Neural progenitor cell (in vitro differentiated cells): ENCODE results near the gene DNAJA4. TPM values are rescaled to one million over a fixed set of nuclear protein-coding genes. Genes with fewer than 3 reads are reported as not detected.
A peak's percentile ranks its signal among the peaks of the same experiment; 100 is the strongest.

Experiments
- DNase-seq: peaks from one replicate; pipeline ENCODE4 v3.0.0-alpha.2; 2016; ENCODE audit warnings: low spot score
- H2AFZ ChIP-seq: fragments of 200-600 bp; sonication (generic); replicated peaks from 2 replicates; pipeline ENCODE4 v1.6.1; 2016; ENCODE audit warnings: antibody characterized with exemption
- H3F3A ChIP-seq: fragments of 200-600 bp; sonication (generic); 2 replicates; pipeline ENCODE4 v1.6.1; 2016; ENCODE audit warnings: antibody characterized with exemption, low read depth
- H3K27ac ChIP-seq: fragments of 200-600 bp; sonication (generic); 2 replicates; pipeline ENCODE4 v1.5.1; 2016; ENCODE audit warnings: mild to moderate bottlenecking
- H3K27me3 ChIP-seq: fragments of 200-600 bp; sonication (generic); 2 replicates; pipeline ENCODE4 v1.6.1; 2016; ENCODE audit warnings: mild to moderate bottlenecking, moderate library complexity
- H3K36me3 ChIP-seq: fragments of 200-600 bp; sonication (generic); 2 replicates; pipeline ENCODE4 v1.5.1; 2016
- H3K4me1 ChIP-seq: fragments of 200-600 bp; sonication (generic); 2 replicates; pipeline ENCODE4 v1.6.1; 2016; ENCODE audit warnings: mixed run types
- H3K4me2 ChIP-seq: fragments of 200-600 bp; sonication (generic); 2 replicates; pipeline ENCODE4 v1.6.1; 2016
- H3K4me3 ChIP-seq: fragments of 200-600 bp; sonication (generic); 2 replicates; pipeline ENCODE4 v1.5.1; 2016
- H3K79me2 ChIP-seq: fragments of 200-600 bp; sonication (generic); 2 replicates; pipeline ENCODE4 v1.6.1; 2016; ENCODE audit warnings: low read depth
- H3K9ac ChIP-seq: fragments of 200-600 bp; sonication (generic); 2 replicates; pipeline ENCODE4 v1.6.1; 2016
- H3K9me3 ChIP-seq: fragments of 200-600 bp; sonication (generic); 2 replicates; pipeline ENCODE4 v1.5.1; 2016; ENCODE audit warnings: low read depth
- H4K20me1 ChIP-seq: fragments of 200-600 bp; sonication (generic); 2 replicates; pipeline ENCODE4 v1.6.1; 2016; ENCODE audit warnings: low read depth
- H3K27ac Mint-ChIP-seq: 3 replicates; pipeline ENCODE4 v1.8.0; 2021; ENCODE audit warnings: mixed read lengths
- H3K27me3 Mint-ChIP-seq: 2 replicates; pipeline ENCODE4 v1.8.0; 2022; ENCODE audit warnings: low read depth, mild to moderate bottlenecking, inconsistent platforms, moderate library complexity, mixed read lengths; ENCODE audit not compliant: insufficient read depth
- H3K36me3 Mint-ChIP-seq: 3 replicates; pipeline ENCODE4 v1.8.0; 2021; ENCODE audit warnings: mixed read lengths
- H3K4me1 Mint-ChIP-seq: 3 replicates; pipeline ENCODE4 v1.8.0; 2021; ENCODE audit warnings: mixed read lengths
- H3K4me3 Mint-ChIP-seq: 3 replicates; pipeline ENCODE4 v1.8.0; 2021; ENCODE audit warnings: mild to moderate bottlenecking, moderate library complexity, mixed read lengths
- H3K9me3 Mint-ChIP-seq: 3 replicates; pipeline ENCODE4 v1.8.0; 2020; ENCODE audit warnings: mixed read lengths
- EZH2 ChIP-seq: fragments of 200-600 bp; sonication (generic); IDR thresholded peaks from 2 replicates; pipeline ENCODE4 v1.6.1; 2017; ENCODE audit warnings: antibody characterized with exemption, mild to moderate bottlenecking, moderate library complexity
- EZH2phosphoT487 ChIP-seq: fragments of 200-600 bp; sonication (generic); IDR thresholded peaks from 2 replicates; pipeline ENCODE4 v1.6.1; 2017; ENCODE audit warnings: antibody characterized with exemption
- total RNA-seq: library from RNA; depleted of rRNA; stranded (reverse); fragments of >200 nt; gene quantifications from 2 replicates; pipeline ENCODE4 v1.2.3, GENCODE V29; 2015; ENCODE audit warnings: low replicate concordance
- TF ChIP-seq, protein P1 (sequence below): fragments of 200-600 bp; sonication (generic); IDR thresholded peaks from 2 replicates; pipeline ENCODE4 v1.5.1; 2017; ENCODE audit warnings: antibody characterized with exemption, mild to moderate bottlenecking

The DNAJA4 gene
- total RNA-seq, 1 donor from 2014 or later: not detected

- Mint-ChIP-seq H3K9me3 (no peaks in the 10 kb centered on the region), H3K27me3 (peaks cover 10% of the 10 kb centered on the region), H3K36me3 (no peaks in the 10 kb centered on the region), H3K4me1 (peaks cover 60% of the 10 kb centered on the region), H3K27ac (peak overlapping the region; percentile 72), H3K4me3 (no peak overlapping the region)
- Histone ChIP-seq H2AFZ (peak overlapping the region; percentile 79), H4K20me1 (no peaks in the 10 kb centered on the region), H3F3A (peaks cover 34% of the 10 kb centered on the region), H3K9ac (no peak overlapping the region), H3K36me3 (no peaks in the 10 kb centered on the region), H3K4me3 (no peak overlapping the region), H3K4me1 (peaks cover 48% of the 10 kb centered on the region), H3K4me2 (no peak overlapping the region), H3K9me3 (no peaks in the 10 kb centered on the region), H3K27ac (peak overlapping the region; percentile 25), H3K79me2 (no peaks in the 10 kb centered on the region), H3K27me3 (no peaks in the 10 kb centered on the region)
- TF ChIP-seq EZH2: no peak
- no peak for TF ChIP-seq EZH2phosphoT487
- TF ChIP-seq, protein P1, sequence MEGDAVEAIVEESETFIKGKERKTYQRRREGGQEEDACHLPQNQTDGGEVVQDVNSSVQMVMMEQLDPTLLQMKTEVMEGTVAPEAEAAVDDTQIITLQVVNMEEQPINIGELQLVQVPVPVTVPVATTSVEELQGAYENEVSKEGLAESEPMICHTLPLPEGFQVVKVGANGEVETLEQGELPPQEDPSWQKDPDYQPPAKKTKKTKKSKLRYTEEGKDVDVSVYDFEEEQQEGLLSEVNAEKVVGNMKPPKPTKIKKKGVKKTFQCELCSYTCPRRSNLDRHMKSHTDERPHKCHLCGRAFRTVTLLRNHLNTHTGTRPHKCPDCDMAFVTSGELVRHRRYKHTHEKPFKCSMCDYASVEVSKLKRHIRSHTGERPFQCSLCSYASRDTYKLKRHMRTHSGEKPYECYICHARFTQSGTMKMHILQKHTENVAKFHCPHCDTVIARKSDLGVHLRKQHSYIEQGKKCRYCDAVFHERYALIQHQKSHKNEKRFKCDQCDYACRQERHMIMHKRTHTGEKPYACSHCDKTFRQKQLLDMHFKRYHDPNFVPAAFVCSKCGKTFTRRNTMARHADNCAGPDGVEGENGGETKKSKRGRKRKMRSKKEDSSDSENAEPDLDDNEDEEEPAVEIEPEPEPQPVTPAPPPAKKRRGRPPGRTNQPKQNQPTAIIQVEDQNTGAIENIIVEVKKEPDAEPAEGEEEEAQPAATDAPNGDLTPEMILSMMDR: no peak
- DNase-seq: no peak
Measured at GRCh38 chr15:78324144-78324543, 59.8 kb downstream of the DNAJA4 start.

DNA sequence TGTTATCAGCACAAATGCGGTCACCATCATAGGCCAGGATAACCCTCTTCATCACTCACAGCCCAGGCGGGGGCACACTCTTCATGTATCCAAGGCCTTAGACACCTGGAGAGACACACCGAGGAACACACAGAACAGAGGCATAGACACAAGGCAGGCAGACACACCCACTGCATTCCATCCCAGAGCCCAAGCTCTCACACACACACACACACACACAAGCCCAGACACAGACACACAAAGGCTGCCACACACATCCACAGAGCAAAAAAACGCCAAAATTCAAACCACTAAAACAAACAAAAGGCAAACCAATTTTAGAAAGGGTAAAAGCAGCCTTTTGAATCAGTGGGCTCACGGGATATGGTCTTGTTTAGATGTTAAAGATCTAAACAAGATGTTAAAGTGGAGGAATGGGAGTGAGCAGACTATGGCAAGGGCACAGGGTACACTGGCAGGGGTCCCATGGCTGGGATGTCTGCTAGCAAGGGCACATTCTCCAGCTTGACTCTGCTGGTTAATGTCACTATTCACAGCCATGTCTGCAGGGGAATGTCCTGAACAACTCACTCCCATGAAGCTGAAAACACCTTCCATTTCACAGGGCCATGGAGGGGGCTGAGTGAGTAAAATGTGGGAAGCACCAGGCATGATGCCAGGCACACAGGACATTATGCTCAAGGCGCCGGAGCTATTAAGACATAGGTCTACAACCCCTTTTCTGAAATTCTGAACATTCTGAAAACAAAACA lies 60.9 kb downstream of the DNAJA4 start:
- Mint-ChIP-seq H3K36me3 (no peaks in the 10 kb centered on the region), H3K4me1 (peaks cover 60% of the 10 kb centered on the region)

DNA sequence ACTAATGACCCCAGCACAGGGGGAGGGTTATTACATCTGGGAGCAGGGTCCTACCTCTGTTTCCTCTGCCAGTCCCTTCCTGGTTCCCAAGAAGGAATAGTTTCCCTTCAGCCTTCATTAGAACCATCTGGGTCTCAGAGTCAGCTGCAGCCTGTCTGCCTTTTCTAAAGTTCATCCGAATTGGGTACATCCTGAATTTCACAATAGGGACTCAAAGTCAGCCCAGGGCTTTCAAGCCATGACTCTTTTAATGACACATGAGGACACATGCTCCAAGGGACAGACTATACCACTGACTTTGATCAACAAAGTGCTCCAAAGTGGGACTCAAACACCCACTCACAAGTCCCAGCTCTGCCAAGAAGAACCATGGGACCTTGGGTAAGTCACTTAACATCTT lies 63.1 kb downstream of the DNAJA4 start:
- Mint-ChIP-seq H3K9me3 (no peaks in the 10 kb centered on the region), H3K27ac (peak overlapping the region; percentile 9), H3K27me3 (peaks cover 7% of the 10 kb centered on the region), H3K4me1 (peaks cover 54% of the 10 kb centered on the region), H3K36me3 (no peaks in the 10 kb centered on the region), H3K4me3 (no peak overlapping the region)
- no peak overlapping the region for H3K9ac ChIP-seq
- H3K79me2 ChIP-seq: no peaks in the 10 kb centered on the region
- no peaks in the 10 kb centered on the region for H3K36me3 ChIP-seq
- H3K27me3 ChIP-seq: no peaks in the 10 kb centered on the region
- H4K20me1 ChIP-seq: no peaks in the 10 kb centered on the region
- peaks cover 50% of the 10 kb centered on the region for H3K4me1 ChIP-seq
- peaks cover 62% of the 10 kb centered on the region for H3F3A ChIP-seq
- no peak overlapping the region for H2AFZ ChIP-seq
- no peak overlapping the region for H3K4me3 ChIP-seq
- TF ChIP-seq EZH2 (no peak), EZH2phosphoT487 (no peak)
- TF ChIP-seq, protein P1: no peak
- no peak overlapping the region for H3K27ac ChIP-seq
- no peaks in the 10 kb centered on the region for H3K9me3 ChIP-seq
- no peak for DNase-seq
- no peak overlapping the region for H3K4me2 ChIP-seq

More for the DNA sequence above, 60.9 kb downstream of the DNAJA4 start:
- no peak overlapping the region for H3K9ac ChIP-seq
- peaks cover 12% of the 10 kb centered on the region for H3K27me3 Mint-ChIP-seq
- peak overlapping the region; percentile 6 for H2AFZ ChIP-seq
- H3K27me3 ChIP-seq: no peaks in the 10 kb centered on the region
- H3K4me1 ChIP-seq: peaks cover 49% of the 10 kb centered on the region
- TF ChIP-seq, protein P1: no peak
- no peak for TF ChIP-seq EZH2phosphoT487
- TF ChIP-seq EZH2: no peak
- H3K4me3 ChIP-seq: no peak overlapping the region
- peak overlapping the region; percentile 11 for H3K4me2 ChIP-seq
- no peaks in the 10 kb centered on the region for H3K79me2 ChIP-seq
- H3K36me3 ChIP-seq: no peaks in the 10 kb centered on the region
- H3K27ac ChIP-seq: no peak overlapping the region
- peak; percentile 69 for DNase-seq
- H3F3A ChIP-seq: peaks cover 43% of the 10 kb centered on the region
- no peaks in the 10 kb centered on the region for H3K9me3 ChIP-seq
- peak overlapping the region; percentile 72 for H3K27ac Mint-ChIP-seq
- no peak overlapping the region for H3K4me3 Mint-ChIP-seq
- H4K20me1 ChIP-seq: no peaks in the 10 kb centered on the region
- H3K9me3 Mint-ChIP-seq: no peaks in the 10 kb centered on the region
